H9 (cell line): ENCODE results near the gene ACACB. TPM values are rescaled to one million over a fixed set of nuclear protein-coding genes. Genes with fewer than 3 reads are reported as not detected.
"Not testable (repeated sequence)": the region's sequence is repeated elsewhere in the genome, so short reads cannot be mapped to it uniquely, and the experiment has no call there.

Source experiments
- DNase-seq: peaks from one replicate; pipeline ENCODE4 v3.0.0-alpha.2; 2017
- H2AFZ ChIP-seq: one replicate; pipeline ENCODE4 v1.6.1; 2013; ENCODE audit warnings: mild to moderate bottlenecking, low read length, control low read depth, moderate library complexity
- H2AK5ac ChIP-seq: 2 replicates; pipeline ENCODE4 v1.6.1; 2013; ENCODE audit warnings: low read length, control low read depth, mixed read lengths; ENCODE audit not compliant: insufficient read length
- H2BK120ac ChIP-seq: one replicate; pipeline ENCODE4 v1.6.1; 2013; ENCODE audit warnings: low read depth, mild to moderate bottlenecking, low read length, control low read depth, inconsistent platforms; ENCODE audit not compliant: poor library complexity, severe bottlenecking
- H2BK12ac ChIP-seq: 2 replicates; pipeline ENCODE4 v1.6.1; 2013; ENCODE audit warnings: low read length, control low read depth, mixed read lengths, low read depth; ENCODE audit not compliant: insufficient read length
- H2BK15ac ChIP-seq: 2 replicates; pipeline ENCODE4 v1.6.1; 2013; ENCODE audit warnings: low read depth, low read length, control low read depth
- H2BK20ac ChIP-seq: one replicate; pipeline ENCODE4 v1.6.1; 2013; ENCODE audit warnings: low read depth, mild to moderate bottlenecking, low read length, control low read depth, inconsistent platforms; ENCODE audit not compliant: poor library complexity, severe bottlenecking
- H2BK5ac ChIP-seq: 2 replicates; pipeline ENCODE4 v1.6.1; 2013; ENCODE audit warnings: low read length, control low read depth, mixed read lengths; ENCODE audit not compliant: insufficient read length
- H3K14ac ChIP-seq: 2 replicates; pipeline ENCODE4 v1.6.1; 2013; ENCODE audit warnings: low read length, control low read depth; ENCODE audit not compliant: insufficient read depth
- H3K18ac ChIP-seq: 2 replicates; pipeline ENCODE4 v1.6.1; 2013; ENCODE audit warnings: low read depth, mild to moderate bottlenecking, mixed read lengths, low read length, control low read depth; ENCODE audit not compliant: insufficient read length
- H3K23ac ChIP-seq: 2 replicates; pipeline ENCODE4 v1.6.1; 2013; ENCODE audit warnings: low read length, control low read depth, mixed read lengths, low read depth; ENCODE audit not compliant: insufficient read length
- H3K23me2 ChIP-seq: 2 replicates; pipeline ENCODE4 v1.6.1; 2013; ENCODE audit warnings: low read depth, mild to moderate bottlenecking, mixed read lengths, low read length, control low read depth; ENCODE audit not compliant: insufficient read length, poor library complexity, severe bottlenecking
- H3K27ac ChIP-seq: 2 replicates; pipeline ENCODE4 v1.5.1; 2013; ENCODE audit warnings: low read length, control low read depth, mixed read lengths, low read depth; ENCODE audit not compliant: insufficient read length
- H3K27me3 ChIP-seq: 2 replicates; pipeline ENCODE4 v1.6.1; 2013; ENCODE audit warnings: low read length, control low read depth, inconsistent platforms; ENCODE audit not compliant: insufficient read depth
- H3K4ac ChIP-seq: 2 replicates; pipeline ENCODE4 v1.6.1; 2013; ENCODE audit warnings: low read depth, mild to moderate bottlenecking, control low read depth, inconsistent platforms, low read length, moderate library complexity
- H3K4me1 ChIP-seq: 2 replicates; pipeline ENCODE4 v1.6.1; 2013; ENCODE audit warnings: low read length, control low read depth, inconsistent platforms; ENCODE audit not compliant: insufficient read depth
- H3K4me2 ChIP-seq: 2 replicates; pipeline ENCODE4 v1.6.1; 2013; ENCODE audit warnings: low read length, control low read depth, mixed read lengths; ENCODE audit not compliant: insufficient read length, insufficient read depth
- H3K56ac ChIP-seq: 2 replicates; pipeline ENCODE4 v1.6.1; 2013; ENCODE audit warnings: low read depth, mild to moderate bottlenecking, mixed read lengths, low read length, control low read depth; ENCODE audit not compliant: insufficient read length
- H3K79me1 ChIP-seq: 2 replicates; pipeline ENCODE4 v1.6.1; 2013; ENCODE audit warnings: low read depth, mild to moderate bottlenecking, moderate library complexity, low read length, control low read depth, inconsistent platforms; ENCODE audit not compliant: insufficient read depth, poor library complexity, severe bottlenecking
- H3K79me2 ChIP-seq: 2 replicates; pipeline ENCODE4 v1.6.1; 2013; ENCODE audit warnings: low read length, control low read depth, inconsistent platforms; ENCODE audit not compliant: insufficient read depth
- H3K9ac ChIP-seq: 2 replicates; pipeline ENCODE4 v1.6.1; 2013; ENCODE audit warnings: low read length, control low read depth, mixed read lengths; ENCODE audit not compliant: insufficient read length; ENCODE audit errors: extremely low read depth
- H3K9me3 ChIP-seq: one replicate; pipeline ENCODE4 v1.6.1; 2013; ENCODE audit warnings: low read depth, low read length, inconsistent platforms; ENCODE audit not compliant: control insufficient read depth
- H3T11ph ChIP-seq: one replicate; pipeline ENCODE4 v1.6.1; 2013; ENCODE audit warnings: mild to moderate bottlenecking, low read length, control low read depth, inconsistent platforms
- H4K20me1 ChIP-seq: one replicate; pipeline ENCODE4 v1.6.1; 2013; ENCODE audit not compliant: control insufficient read depth, insufficient read length, insufficient read depth
- H4K5ac ChIP-seq: 2 replicates; pipeline ENCODE4 v1.6.1; 2013; ENCODE audit warnings: low read depth, mild to moderate bottlenecking, mixed read lengths, low read length, control low read depth; ENCODE audit not compliant: insufficient read length
- H4K8ac ChIP-seq: replicated peaks from 2 replicates; pipeline ENCODE4 v1.6.1; 2013; ENCODE audit warnings: low read length, control low read depth, mixed read lengths, low read depth; ENCODE audit not compliant: insufficient read length
- H4K91ac ChIP-seq: 2 replicates; pipeline ENCODE4 v1.6.1; 2013; ENCODE audit warnings: low read depth, mild to moderate bottlenecking, moderate library complexity, mixed read lengths, low read length, control low read depth; ENCODE audit not compliant: insufficient read length
- H3K27ac Mint-ChIP-seq, 3 experiments: 2 replicates in 2 of 3; 3 replicates in 1 of 3; pipeline ENCODE4 v1.8.0; 2020 to 2021; ENCODE audit warnings: mixed read lengths in 3 of 3, mild to moderate bottlenecking in 1 of 3, moderate library complexity in 1 of 3
- H3K27me3 Mint-ChIP-seq: 2 replicates; pipeline ENCODE4 v1.8.0; 2021; ENCODE audit warnings: low read depth, mild to moderate bottlenecking, moderate library complexity, mixed read lengths
- H3K36me3 Mint-ChIP-seq, 3 experiments: 2 replicates in 2 of 3; 3 replicates in 1 of 3; pipeline ENCODE4 v1.8.0; 2020 to 2021; ENCODE audit warnings: low read depth in 3 of 3, mixed read lengths in 3 of 3; ENCODE audit not compliant: insufficient read depth in 1 of 3
- H3K4me1 Mint-ChIP-seq, 2 experiments: 2 replicates each; pipeline ENCODE4 v1.8.0; 2020; ENCODE audit warnings: mixed read lengths in 2 of 2
- H3K4me3 Mint-ChIP-seq, 2 experiments: 2 replicates in 1 of 2; 3 replicates in 1 of 2; pipeline ENCODE4 v1.8.0; 2020 to 2021; ENCODE audit warnings: mild to moderate bottlenecking in 2 of 2, mixed read lengths in 2 of 2, moderate library complexity in 1 of 2
- H3K9me3 Mint-ChIP-seq, 2 experiments: 2 replicates in 1 of 2; 3 replicates in 1 of 2; pipeline ENCODE4 v1.8.0; 2020; ENCODE audit warnings: mild to moderate bottlenecking in 2 of 2, mixed read lengths in 2 of 2, moderate library complexity in 1 of 2
- WGBS: extraction: QIAGEN DNeasy Blood & Tissue Kit; methylation state at CpG from one replicate; pipeline ENCODE4 v1.1.7; 2013; ENCODE audit warnings: missing lambda C conversion rate, low lambda C conversion rate, mixed read lengths; ENCODE audit not compliant: insufficient read length; ENCODE audit errors: extremely low coverage; 5-methylcytosine and 5-hydroxymethylcytosine counted together
- total RNA-seq: library from RNA; stranded (reverse); gene quantifications from 2 replicates; pipeline ENCODE4 v1.2.1, GENCODE V29; 2021
- TF ChIP-seq, protein P1 (sequence below): fragments of 200-600 bp; sonication (generic); conservative IDR thresholded peaks from 3 replicates; pipeline ENCODE4 v1.8.0; 2021; ENCODE audit warnings: antibody characterized with exemption, mild to moderate bottlenecking

ACACB gene
- total RNA-seq, 1 experiment from 2014 or later: 14.2 TPM

GRCh38 chr12:109144224-109144623 is 27.8 kb downstream of the ACACB start:
- H3K4me2 ChIP-seq: no peak overlapping the region
- no peak overlapping the region for H3K9ac ChIP-seq
- H2AK5ac ChIP-seq: no peak overlapping the region
- no peaks in the 10 kb centered on the region for H4K20me1 ChIP-seq
- no peaks in the 10 kb centered on the region for H3K4me1 ChIP-seq
- H4K8ac ChIP-seq: no peak overlapping the region
- TF ChIP-seq, protein P1, sequence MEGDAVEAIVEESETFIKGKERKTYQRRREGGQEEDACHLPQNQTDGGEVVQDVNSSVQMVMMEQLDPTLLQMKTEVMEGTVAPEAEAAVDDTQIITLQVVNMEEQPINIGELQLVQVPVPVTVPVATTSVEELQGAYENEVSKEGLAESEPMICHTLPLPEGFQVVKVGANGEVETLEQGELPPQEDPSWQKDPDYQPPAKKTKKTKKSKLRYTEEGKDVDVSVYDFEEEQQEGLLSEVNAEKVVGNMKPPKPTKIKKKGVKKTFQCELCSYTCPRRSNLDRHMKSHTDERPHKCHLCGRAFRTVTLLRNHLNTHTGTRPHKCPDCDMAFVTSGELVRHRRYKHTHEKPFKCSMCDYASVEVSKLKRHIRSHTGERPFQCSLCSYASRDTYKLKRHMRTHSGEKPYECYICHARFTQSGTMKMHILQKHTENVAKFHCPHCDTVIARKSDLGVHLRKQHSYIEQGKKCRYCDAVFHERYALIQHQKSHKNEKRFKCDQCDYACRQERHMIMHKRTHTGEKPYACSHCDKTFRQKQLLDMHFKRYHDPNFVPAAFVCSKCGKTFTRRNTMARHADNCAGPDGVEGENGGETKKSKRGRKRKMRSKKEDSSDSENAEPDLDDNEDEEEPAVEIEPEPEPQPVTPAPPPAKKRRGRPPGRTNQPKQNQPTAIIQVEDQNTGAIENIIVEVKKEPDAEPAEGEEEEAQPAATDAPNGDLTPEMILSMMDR: no peak
- Mint-ChIP-seq H3K4me1 (no peaks in the 10 kb centered on the region), H3K9me3 (no peaks in the 10 kb centered on the region), H3K36me3 (no peaks in the 10 kb centered on the region), H3K27ac (no peak overlapping the region), H3K4me3 (no peak overlapping the region), H3K27me3 (peaks cover 1% of the 10 kb centered on the region)
- H2BK20ac ChIP-seq: no peak overlapping the region
- H2BK5ac ChIP-seq: no peak overlapping the region
- H3K27ac ChIP-seq: no peak overlapping the region
- H3K79me1 ChIP-seq: no peaks in the 10 kb centered on the region
- no peak overlapping the region for H4K91ac ChIP-seq
- H3K56ac ChIP-seq: no peak overlapping the region
- no peak overlapping the region for H4K5ac ChIP-seq
- no peaks in the 10 kb centered on the region for H3K9me3 ChIP-seq
- no peak for DNase-seq
- H3K14ac ChIP-seq: no peak overlapping the region
- H3K18ac ChIP-seq: no peak overlapping the region
- H2BK120ac ChIP-seq: no peak overlapping the region
- H2BK15ac ChIP-seq: no peak overlapping the region
- H3K27me3 ChIP-seq: no peaks in the 10 kb centered on the region; the same call in 1 of the 2 replicates
- no peak overlapping the region for H2AFZ ChIP-seq
- no peaks in the 10 kb centered on the region for H3K23me2 ChIP-seq
- no peak overlapping the region for H3K23ac ChIP-seq
- no peak overlapping the region for H3K4ac ChIP-seq
- WGBS: no CpG with 5 or more reads among the region's 4 CpGs
- H2BK12ac ChIP-seq: no peak overlapping the region
- H3T11ph ChIP-seq: no peak overlapping the region
- H3K79me2 ChIP-seq: no peaks in the 10 kb centered on the region

DNA sequence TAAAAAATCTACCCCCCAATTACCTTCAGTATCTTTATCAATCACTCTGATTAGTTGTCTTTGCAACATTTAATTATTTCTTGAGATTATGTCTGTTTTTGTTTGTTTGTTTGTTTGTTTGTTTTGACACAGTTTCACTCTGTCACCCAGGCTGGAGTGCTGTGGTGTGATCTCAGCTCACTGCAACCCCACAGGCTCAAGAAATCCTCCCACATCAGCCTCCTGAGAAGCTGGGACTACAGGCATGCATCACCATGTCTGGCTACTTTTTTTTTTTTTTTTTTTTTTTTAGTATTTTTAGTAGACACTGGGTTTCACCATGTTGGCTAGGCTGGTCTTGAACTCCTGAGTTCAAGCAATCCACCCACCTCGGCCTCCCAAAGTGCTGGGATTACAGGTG is 30.7 kb downstream of the ACACB start:
- H3K27me3 ChIP-seq, H3K4me1 Mint-ChIP-seq, H4K8ac ChIP-seq, H3K27ac Mint-ChIP-seq, H3K27me3 Mint-ChIP-seq, H2BK120ac ChIP-seq, H3K23ac ChIP-seq, H3K18ac ChIP-seq, H2AK5ac ChIP-seq, H3K9ac ChIP-seq, H3K36me3 Mint-ChIP-seq, H3K4me3 Mint-ChIP-seq, H2AFZ ChIP-seq, DNase-seq, H3K4ac ChIP-seq, H2BK15ac ChIP-seq, H3T11ph ChIP-seq, H2BK5ac ChIP-seq, H3K9me3 ChIP-seq, H3K23me2 ChIP-seq, H3K56ac ChIP-seq, H3K4me1 ChIP-seq, H3K4me2 ChIP-seq, H4K5ac ChIP-seq, H2BK12ac ChIP-seq, H4K20me1 ChIP-seq, H3K79me2 ChIP-seq, H3K79me1 ChIP-seq, H3K14ac ChIP-seq, H2BK20ac ChIP-seq, H4K91ac ChIP-seq, H3K9me3 Mint-ChIP-seq, H3K27ac ChIP-seq: not testable (repeated sequence)
- WGBS: no CpG with 5 or more reads among the region's 1 CpG
